GM19351 (cell line): Measurements from ENCODE around the gene CST7.
A peak's percentile ranks its signal among the peaks of the same experiment; 100 is the strongest.
"Not testable (repeated sequence)": the region's sequence is repeated elsewhere in the genome, so short reads cannot be mapped to it uniquely, and the experiment has no call there.

ENCODE experiments used
- ATAC-seq: cut with Tn5 transposase; IDR thresholded peaks from one replicate; pipeline ENCODE4 v1.9.1; 2021; ENCODE audit warnings: mild to moderate bottlenecking, moderate library complexity; ENCODE audit not compliant: unreplicated experiment

Gene CST7, protein sequence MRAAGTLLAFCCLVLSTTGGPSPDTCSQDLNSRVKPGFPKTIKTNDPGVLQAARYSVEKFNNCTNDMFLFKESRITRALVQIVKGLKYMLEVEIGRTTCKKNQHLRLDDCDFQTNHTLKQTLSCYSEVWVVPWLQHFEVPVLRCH

GRCh38 chr20:24948939-24949679, at the start of gene CST7:
Gene CST7 (plus strand): TSS chr20:24949269. CDS start chr20:24949506, 237 bp downstream.
- peak; percentile 83 for ATAC-seq

DNA sequence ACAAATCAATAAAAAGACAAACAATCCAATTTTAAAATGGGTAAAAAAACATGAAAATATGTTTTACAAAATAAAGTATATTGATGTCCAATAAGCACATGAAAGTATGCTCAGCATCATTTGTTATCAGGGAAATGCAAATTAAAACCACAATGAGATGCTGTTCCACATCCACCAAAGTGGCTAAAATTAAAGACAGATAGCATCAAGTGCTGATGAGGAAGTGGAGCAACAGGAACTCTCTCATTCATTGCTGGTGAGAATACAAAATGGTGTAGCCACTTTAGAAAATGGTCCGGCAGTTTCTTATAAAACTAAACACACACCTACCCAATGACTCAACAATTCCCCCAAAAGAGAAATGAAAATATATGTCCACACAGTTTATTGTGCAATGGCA, 42.3 kb upstream of the CST7 start:
- no peak for ATAC-seq

- no peak for ATAC-seq
These were observed 40.4 kb upstream of the CST7 start for GRCh38 chr20:24908642-24909041.

- no peak for ATAC-seq
These were observed 39.8 kb upstream of the CST7 start for GRCh38 chr20:24909086-24909780.

- no peak for ATAC-seq
These were observed 39.2 kb upstream of the CST7 start for GRCh38 chr20:24909861-24910260.

DNA sequence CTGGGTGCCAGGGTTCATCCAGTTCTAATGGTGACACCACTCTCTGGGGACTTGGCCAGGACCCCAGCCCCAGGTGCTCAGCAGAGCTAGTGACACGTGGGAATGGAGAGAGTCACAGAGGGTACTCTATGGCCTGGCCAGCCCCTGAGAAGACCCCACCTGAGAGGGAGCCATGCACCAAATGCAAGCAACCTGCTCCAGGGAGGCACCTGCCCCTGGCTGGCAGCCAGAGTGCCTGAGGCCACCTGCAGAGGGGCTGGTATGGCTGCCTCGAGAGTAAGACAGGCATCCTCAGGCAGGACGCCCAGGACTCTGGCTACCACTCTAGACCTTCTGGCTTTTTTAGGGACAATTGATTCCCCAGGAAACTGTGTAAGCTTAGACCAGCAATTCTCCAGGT, 38.6 kb upstream of the CST7 start:
- no peak for ATAC-seq

GRCh38 chr20:24911461-24911860, 37.6 kb upstream of the CST7 start:
- ATAC-seq, result no peak

DNA sequence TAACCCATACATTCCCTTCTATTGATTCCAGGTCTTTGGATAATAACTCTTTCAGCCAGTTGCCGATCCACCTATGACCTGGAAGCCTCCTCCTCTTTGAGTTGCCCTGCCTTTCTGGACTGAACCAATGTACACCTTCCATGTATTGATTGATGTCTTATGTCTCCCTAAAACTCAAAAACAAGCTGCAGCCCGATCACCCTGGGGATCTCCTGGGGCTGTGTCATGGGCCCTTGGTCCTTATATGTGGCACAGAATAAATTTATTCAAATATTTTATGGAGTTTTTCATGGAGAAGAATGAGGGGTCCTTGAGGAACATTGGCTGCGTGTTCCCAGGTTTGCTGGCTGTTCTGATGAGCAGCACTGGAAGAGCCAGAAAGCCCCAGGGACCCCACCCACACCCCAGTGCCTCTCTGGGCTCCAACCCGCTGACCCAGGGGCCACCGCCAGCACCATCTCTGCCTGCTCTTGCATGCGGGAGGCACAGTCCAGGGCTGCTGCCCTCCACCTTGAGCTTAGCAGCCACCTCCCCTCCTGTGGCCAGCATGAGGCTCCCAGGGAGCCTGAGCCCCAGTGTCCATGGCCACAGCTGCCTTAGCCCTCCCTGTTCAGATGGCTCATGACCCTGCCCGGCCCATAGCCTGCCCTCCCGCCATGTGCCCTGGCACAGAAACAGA, 36.5 kb upstream of the CST7 start:
- ATAC-seq, result no peak

DNA sequence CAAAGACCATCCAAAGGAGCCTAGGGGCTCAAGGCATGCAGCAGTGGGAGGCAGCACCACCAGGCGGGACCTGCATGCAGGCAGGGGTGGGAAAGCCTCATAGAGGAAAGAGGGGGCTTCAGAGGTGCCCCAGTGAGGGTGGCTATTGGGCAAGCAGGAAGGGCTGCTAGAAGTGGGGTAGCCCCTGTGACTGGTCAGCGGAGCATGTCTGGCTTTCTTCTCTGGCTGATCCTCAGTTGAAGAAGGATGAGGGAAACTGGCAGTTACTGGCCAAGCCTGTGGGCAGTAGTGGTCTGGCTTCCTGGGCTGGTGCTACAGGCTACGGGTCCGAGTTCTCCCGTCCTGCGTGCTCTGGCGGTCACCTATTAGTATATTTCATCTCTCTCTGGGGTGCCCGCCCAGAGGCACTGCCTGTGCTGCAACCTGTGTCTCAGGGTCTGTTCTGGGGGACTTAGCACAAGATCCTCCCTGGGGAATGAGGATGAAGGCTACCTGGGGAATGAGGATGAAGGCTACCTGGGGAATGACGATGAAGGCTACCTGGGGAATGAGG, 35.9 kb upstream of the CST7 start:
- ATAC-seq, result no peak

DNA sequence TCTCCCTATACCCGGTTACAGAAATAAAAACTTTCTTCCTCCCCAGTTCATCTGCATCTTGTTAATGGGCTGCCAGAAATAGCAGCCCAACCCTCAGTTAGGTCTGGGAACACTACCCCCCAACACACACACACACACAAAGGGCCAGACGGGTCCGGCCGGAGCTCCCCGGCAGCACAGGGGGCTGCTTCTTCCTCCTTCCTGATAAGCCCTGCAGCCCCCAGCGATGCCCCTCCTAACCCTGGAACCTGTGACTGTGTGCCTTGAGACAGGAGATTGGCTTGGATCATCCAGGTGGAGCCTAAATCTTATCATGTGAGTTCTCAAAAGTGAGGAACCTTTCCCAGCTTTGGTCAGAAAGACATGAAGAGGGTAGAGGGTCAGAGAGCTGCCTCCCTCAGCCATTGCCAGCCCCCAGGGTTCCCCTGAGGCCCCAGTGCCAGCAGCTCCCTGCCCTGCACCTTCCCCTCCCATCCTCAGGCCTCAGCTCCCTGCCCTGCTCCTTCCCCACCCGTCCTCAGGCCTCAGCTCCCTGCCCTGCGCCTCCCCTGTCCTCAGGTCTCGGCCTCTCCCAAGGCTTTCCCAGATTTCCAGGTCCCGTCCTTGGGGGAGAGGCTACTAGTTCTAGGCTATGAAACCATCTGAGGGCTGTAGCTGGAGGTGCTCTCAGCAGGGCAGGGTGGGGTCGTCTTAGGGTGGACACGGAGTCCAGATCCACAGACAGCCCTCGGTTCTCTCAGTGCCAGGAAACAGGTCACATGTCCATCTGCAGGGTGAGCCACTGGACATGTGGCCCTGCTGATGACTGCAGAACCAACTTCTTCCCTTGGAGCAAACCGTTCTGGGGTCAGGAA, 34.5 kb upstream of the CST7 start:
- no peak for ATAC-seq

- ATAC-seq, result no peak
These were observed 33.6 kb upstream of the CST7 start for GRCh38 chr20:24915440-24915839.

DNA sequence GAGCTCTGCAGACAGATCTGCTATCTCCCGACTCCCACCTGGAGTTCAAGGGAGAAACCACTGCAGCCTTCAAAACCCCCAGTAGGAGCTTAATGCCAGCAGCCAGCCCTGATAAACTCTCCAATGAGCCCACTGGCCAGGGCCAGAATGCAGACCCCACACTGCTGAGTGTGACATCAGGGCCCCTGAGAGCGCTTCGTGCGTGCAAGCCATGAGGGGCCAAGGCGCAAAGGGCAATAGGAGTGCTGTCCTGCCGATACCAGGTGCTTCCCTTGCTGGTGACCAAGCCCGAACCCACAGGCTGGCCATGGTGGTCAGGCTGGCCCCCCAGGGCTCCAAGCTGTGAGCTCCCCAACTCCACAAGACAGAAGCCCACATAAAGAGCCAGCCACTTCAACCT, 33.2 kb upstream of the CST7 start:
- ATAC-seq, result no peak

GRCh38 chr20:24916412-24916811, 32.7 kb upstream of the CST7 start:
- ATAC-seq, result no peak

- no peak for ATAC-seq
These were observed 32.0 kb upstream of the CST7 start for GRCh38 chr20:24917056-24917455.

- ATAC-seq, result no peak
These were observed 31.1 kb upstream of the CST7 start for GRCh38 chr20:24917797-24918578.

- ATAC-seq, result no peak
These were observed 30.2 kb upstream of the CST7 start for GRCh38 chr20:24918579-24919566.

GRCh38 chr20:24919665-24920064, 29.4 kb upstream of the CST7 start:
- ATAC-seq, result not testable (repeated sequence)

DNA sequence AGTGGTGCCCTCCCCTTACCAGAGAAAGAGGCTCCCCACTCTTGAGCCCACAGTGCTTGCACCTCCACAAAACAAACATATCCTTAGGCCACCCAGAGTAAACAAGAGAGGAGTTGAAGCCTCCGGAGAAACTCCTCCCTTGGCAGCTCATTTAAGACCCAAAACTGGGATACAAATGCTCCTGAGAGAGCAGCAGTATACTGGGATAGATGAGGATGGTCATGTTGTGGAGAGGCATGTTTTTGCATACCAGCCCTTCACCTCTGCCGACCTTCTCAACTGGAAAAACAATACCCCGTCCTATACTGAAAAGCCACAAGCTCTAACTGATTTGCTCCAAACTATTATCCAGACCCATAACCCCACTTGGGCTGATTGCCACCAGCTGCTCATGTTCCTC, 28.4 kb upstream of the CST7 start:
- ATAC-seq, result not testable (repeated sequence)
